Mesenchymal stem cell (in vitro differentiated cells and primary cell): ENCODE measurements around the gene RTCA.
"Not testable (repeated sequence)": the region's sequence is repeated elsewhere in the genome, so short reads cannot be mapped to it uniquely, and the experiment has no call there.

Source experiments
- DNase-seq: peaks from one replicate; pipeline ENCODE4 v3.0.0-alpha.2; 2013
- H2AFZ ChIP-seq: one replicate; pipeline ENCODE4 v1.6.1; 2013; ENCODE audit warnings: low read depth, mild to moderate bottlenecking, control low read depth, inconsistent platforms, low read length, moderate library complexity
- H2AK5ac ChIP-seq: 2 replicates; pipeline ENCODE4 v1.6.1; 2013; ENCODE audit warnings: low read length, moderate library complexity, mild to moderate bottlenecking, inconsistent platforms; ENCODE audit not compliant: severe bottlenecking
- H2BK120ac ChIP-seq: one replicate; pipeline ENCODE4 v1.6.1; 2013; ENCODE audit warnings: low read depth, mild to moderate bottlenecking, inconsistent platforms, low read length, moderate library complexity
- H2BK12ac ChIP-seq, 2 experiments: one replicate each; pipeline ENCODE4 v1.6.1; 2013; ENCODE audit warnings: inconsistent platforms in 2 of 2, low read length in 2 of 2, mild to moderate bottlenecking in 2 of 2, moderate library complexity in 2 of 2, control low read depth in 1 of 2
- H2BK15ac ChIP-seq: one replicate; pipeline ENCODE4 v1.6.1; 2013; ENCODE audit warnings: mild to moderate bottlenecking, low read depth, inconsistent platforms; ENCODE audit not compliant: poor library complexity, severe bottlenecking
- H2BK5ac ChIP-seq: 2 replicates; pipeline ENCODE4 v1.6.1; 2013; ENCODE audit warnings: low read depth, mild to moderate bottlenecking, low read length, control low read depth, inconsistent platforms; ENCODE audit not compliant: poor library complexity, severe bottlenecking
- H3K14ac ChIP-seq, 2 experiments: one replicate each; pipeline ENCODE4 v1.6.1; 2013; ENCODE audit warnings: inconsistent platforms in 2 of 2, low read length in 2 of 2, control low read depth in 1 of 2, mild to moderate bottlenecking in 1 of 2, moderate library complexity in 1 of 2
- H3K18ac ChIP-seq, 2 experiments: one replicate each; pipeline ENCODE4 v1.6.1; 2013; ENCODE audit warnings: inconsistent platforms in 2 of 2, low read length in 2 of 2, control low read depth in 1 of 2, low read depth in 1 of 2, mild to moderate bottlenecking in 1 of 2
- H3K23ac ChIP-seq, 2 experiments: one replicate each; pipeline ENCODE4 v1.6.1; 2013; ENCODE audit warnings: inconsistent platforms in 2 of 2, low read length in 2 of 2, mild to moderate bottlenecking in 2 of 2, moderate library complexity in 2 of 2, control low read depth in 1 of 2
- H3K27ac ChIP-seq: 2 replicates; pipeline ENCODE4 v1.5.1; 2013; ENCODE audit warnings: mild to moderate bottlenecking, moderate library complexity, low read length, control low read depth, inconsistent platforms; ENCODE audit not compliant: poor library complexity, severe bottlenecking
- H3K27me3 ChIP-seq, 2 experiments: 2 replicates each; pipeline versions ENCODE4 v1.6.1 to v1.7.0; 2013; ENCODE audit warnings: low read length in 2 of 2, mild to moderate bottlenecking in 2 of 2, moderate library complexity in 2 of 2, control low read depth in 1 of 2, inconsistent platforms in 1 of 2; ENCODE audit not compliant: control insufficient read depth in 1 of 2, insufficient read depth in 1 of 2
- H3K36me3 ChIP-seq, 2 experiments: 2 replicates each; pipeline versions ENCODE4 v1.6.1 to v1.7.0; 2013; ENCODE audit warnings: low read length in 2 of 2, control low read depth in 1 of 2, inconsistent platforms in 1 of 2, low read depth in 1 of 2, mild to moderate bottlenecking in 1 of 2; ENCODE audit not compliant: insufficient read depth in 2 of 2, control insufficient read depth in 1 of 2
- H3K4ac ChIP-seq, 2 experiments: one replicate each; pipeline ENCODE4 v1.6.1; 2013; ENCODE audit warnings: inconsistent platforms in 2 of 2, low read length in 2 of 2, mild to moderate bottlenecking in 2 of 2, moderate library complexity in 2 of 2, control low read depth in 1 of 2, low read depth in 1 of 2
- H3K4me1 ChIP-seq: 2 replicates; pipeline ENCODE4 v1.6.1; 2013; ENCODE audit warnings: low read depth, low read length, control low read depth; ENCODE audit not compliant: control insufficient read depth, insufficient read depth
- H3K4me2 ChIP-seq: 2 replicates; pipeline ENCODE4 v1.6.1; 2013; ENCODE audit warnings: low read length, mild to moderate bottlenecking, inconsistent platforms; ENCODE audit not compliant: poor library complexity, severe bottlenecking
- H3K4me3 ChIP-seq, 2 experiments: 2 replicates each; pipeline versions ENCODE4 v1.5.1 to v1.7.0; 2013; ENCODE audit warnings: low read length in 2 of 2, mild to moderate bottlenecking in 2 of 2, control low read depth in 1 of 2, low read depth in 1 of 2; ENCODE audit not compliant: insufficient read depth in 1 of 2
- H3K79me1 ChIP-seq: replicated peaks from 2 replicates; pipeline ENCODE4 v1.6.1; 2013; ENCODE audit warnings: mild to moderate bottlenecking, control low read depth, low read length, inconsistent platforms; ENCODE audit not compliant: poor library complexity, severe bottlenecking
- H3K9ac ChIP-seq: 2 replicates; pipeline ENCODE4 v1.7.0; 2013; ENCODE audit warnings: mild to moderate bottlenecking, low read length, moderate library complexity
- H3K9me3 ChIP-seq: 2 replicates; pipeline ENCODE4 v1.7.0; 2013; ENCODE audit warnings: mild to moderate bottlenecking, low read length; ENCODE audit not compliant: control insufficient read depth
- H4K8ac ChIP-seq: one replicate; pipeline ENCODE4 v1.6.1; 2013; ENCODE audit warnings: inconsistent platforms, mild to moderate bottlenecking, low read length, moderate library complexity
- H4K91ac ChIP-seq: one replicate; pipeline ENCODE4 v1.6.1; 2013; ENCODE audit warnings: mild to moderate bottlenecking, low read length, inconsistent platforms
- WGBS: methylation state at CpG from one replicate; pipeline ENCODE4 v1.1.7; 2013; ENCODE audit warnings: mixed read lengths; 5-methylcytosine and 5-hydroxymethylcytosine counted together

The RTCA gene

DNA sequence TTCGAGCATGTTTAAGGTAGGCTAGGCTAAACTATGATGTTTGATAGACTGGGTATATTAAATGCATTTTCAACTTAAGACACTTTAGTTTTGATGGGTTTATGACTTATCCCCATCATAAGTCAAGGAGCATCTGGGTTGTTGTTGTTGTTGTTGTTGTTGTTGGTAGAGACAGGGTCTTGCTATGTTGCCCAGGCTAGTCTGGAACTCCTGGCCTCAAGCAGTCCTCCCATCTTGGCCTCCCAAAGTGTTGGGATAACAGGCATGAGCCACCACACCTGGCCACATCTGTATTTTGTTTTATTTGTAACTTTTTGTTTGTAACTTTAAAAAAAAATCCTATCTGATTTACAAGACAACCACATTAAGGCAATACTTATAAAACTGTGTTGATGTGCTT, 33.9 kb upstream of the RTCA start:
- no peak overlapping the region for H4K91ac ChIP-seq
- H4K8ac ChIP-seq: no peak overlapping the region
- H3K4ac ChIP-seq: no peak overlapping the region
- H3K79me1 ChIP-seq: peaks cover 11% of the 10 kb centered on the region
- no peaks in the 10 kb centered on the region for H3K9me3 ChIP-seq
- H3K23ac ChIP-seq: no peak overlapping the region
- H2BK15ac ChIP-seq: no peak overlapping the region
- H3K4me1 ChIP-seq: no peaks in the 10 kb centered on the region
- H3K14ac ChIP-seq: no peak overlapping the region
- H3K4me3 ChIP-seq: no peak overlapping the region
- WGBS: 100% methylated on average over 1 of the region's 1 CpG
- no peak overlapping the region for H3K27ac ChIP-seq
- H3K4me2 ChIP-seq: no peak overlapping the region
- no peak overlapping the region for H2BK12ac ChIP-seq
- H3K27me3 ChIP-seq: no peaks in the 10 kb centered on the region
- no peak overlapping the region for H2AK5ac ChIP-seq
- no peak overlapping the region for H2BK120ac ChIP-seq
- H3K18ac ChIP-seq: no peak overlapping the region
- H2AFZ ChIP-seq: no peak overlapping the region
- no peak for DNase-seq
- H3K36me3 ChIP-seq: peaks cover 6 to 77% of the 10 kb centered on the region in 2 experiments
- no peak overlapping the region for H3K9ac ChIP-seq
- H2BK5ac ChIP-seq: no peak overlapping the region

DNA sequence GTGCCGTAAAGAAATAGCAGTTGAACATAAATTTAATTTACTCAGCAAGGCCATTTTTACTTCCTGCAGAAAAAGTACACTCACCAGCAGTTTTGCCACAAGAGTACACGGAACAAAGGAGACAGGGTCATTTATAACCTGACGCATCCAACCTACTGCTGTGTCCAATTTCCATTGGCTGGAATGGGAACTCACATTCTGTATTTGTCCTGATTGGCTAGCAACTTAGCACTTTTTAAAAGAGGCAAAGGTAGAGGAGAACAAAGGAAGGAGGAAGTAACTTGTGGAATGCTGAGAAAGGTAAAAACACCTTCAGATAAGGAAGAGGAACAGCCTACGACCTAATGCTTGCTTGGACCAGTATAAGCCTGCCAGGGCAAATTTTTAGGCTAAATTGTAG, 32.5 kb upstream of the RTCA start:
- H4K8ac ChIP-seq, H3K4me2 ChIP-seq, H3K9ac ChIP-seq, H3K14ac ChIP-seq, H3K4ac ChIP-seq, H4K91ac ChIP-seq, H2BK15ac ChIP-seq, H2BK12ac ChIP-seq, DNase-seq, H3K4me1 ChIP-seq, H3K27me3 ChIP-seq, H3K27ac ChIP-seq, H3K9me3 ChIP-seq, H2AFZ ChIP-seq, H2BK5ac ChIP-seq, H2BK120ac ChIP-seq, H3K23ac ChIP-seq, H3K18ac ChIP-seq, H3K4me3 ChIP-seq, H2AK5ac ChIP-seq: not testable (repeated sequence)
- peaks cover 13% of the 10 kb centered on the region for H3K79me1 ChIP-seq
- WGBS: over 99% methylated on average over 4 of the region's 4 CpGs
- H3K36me3 ChIP-seq: peaks cover 7 to 79% of the 10 kb centered on the region in 2 experiments

DNA sequence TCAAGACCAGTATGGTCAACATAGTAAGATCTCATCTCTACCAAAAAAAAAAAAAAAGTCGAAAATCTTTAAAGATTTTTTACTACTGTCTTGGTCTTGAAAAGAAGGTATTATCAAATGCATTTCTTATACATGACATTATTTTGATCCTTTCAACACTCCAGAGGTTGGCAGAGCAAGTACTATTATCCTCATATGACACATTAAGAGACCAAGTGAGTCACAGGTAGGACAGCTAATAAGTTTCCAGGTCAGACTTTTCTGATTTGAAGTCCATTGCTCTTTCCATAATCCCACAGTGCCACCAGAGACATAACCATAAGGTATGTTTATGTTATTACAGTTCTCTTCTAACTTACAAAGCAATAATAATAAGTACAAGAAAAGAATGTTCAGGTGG, 31.6 kb upstream of the RTCA start:
- no peak overlapping the region for H2BK12ac ChIP-seq
- H4K91ac ChIP-seq: no peak overlapping the region
- H2BK120ac ChIP-seq: no peak overlapping the region
- no peak overlapping the region for H3K4me2 ChIP-seq
- H3K9ac ChIP-seq: no peak overlapping the region
- H2BK15ac ChIP-seq: no peak overlapping the region
- H3K4me3 ChIP-seq: no peak overlapping the region
- no CpG with 5 or more reads among the region's 1 CpG for WGBS
- H3K4ac ChIP-seq: no peak overlapping the region
- H3K9me3 ChIP-seq: no peaks in the 10 kb centered on the region
- no peak for DNase-seq
- H2BK5ac ChIP-seq: no peak overlapping the region
- no peak overlapping the region for H3K23ac ChIP-seq
- H3K14ac ChIP-seq: no peak overlapping the region
- peaks cover 15% of the 10 kb centered on the region for H3K79me1 ChIP-seq
- H2AFZ ChIP-seq: no peak overlapping the region
- no peak overlapping the region for H3K27ac ChIP-seq
- H3K4me1 ChIP-seq: no peaks in the 10 kb centered on the region
- no peak overlapping the region for H2AK5ac ChIP-seq
- no peak overlapping the region for H4K8ac ChIP-seq
- no peaks in the 10 kb centered on the region for H3K27me3 ChIP-seq
- H3K18ac ChIP-seq: no peak overlapping the region
- H3K36me3 ChIP-seq: peaks cover 9 to 82% of the 10 kb centered on the region in 2 experiments

DNA sequence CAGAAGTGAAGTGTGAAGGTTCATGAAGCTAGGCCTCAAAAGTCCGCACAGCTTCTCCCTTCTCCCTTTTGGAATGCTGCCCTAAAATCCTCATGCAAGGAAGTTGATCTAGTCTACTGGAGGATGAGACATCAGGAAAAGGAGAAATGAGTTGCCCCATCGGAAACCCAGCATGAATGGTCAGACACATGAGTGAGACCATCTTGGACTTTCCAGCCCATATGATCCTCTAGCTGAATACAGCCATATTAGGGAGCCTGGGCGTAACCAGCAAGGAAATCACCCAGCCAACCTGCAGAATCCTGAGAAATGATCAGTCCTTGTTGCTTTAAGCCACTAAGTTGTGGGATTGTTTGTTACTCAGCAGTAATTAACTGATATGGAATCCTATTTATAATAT, 28.9 kb upstream of the RTCA start:
- Histone ChIP-seq H2AFZ (no peak overlapping the region), H3K4ac (no peak overlapping the region), H3K9ac (no peak overlapping the region), H3K79me1 (peaks cover 19% of the 10 kb centered on the region), H3K36me3 (peaks cover 15 to 64% of the 10 kb centered on the region in 2 experiments), H3K4me3 (no peak overlapping the region), H2BK15ac (no peak overlapping the region), H3K27me3 (no peaks in the 10 kb centered on the region), H3K14ac (no peak overlapping the region), H3K4me2 (no peak overlapping the region), H2BK12ac (no peak overlapping the region), H4K91ac (no peak overlapping the region), H3K18ac (no peak overlapping the region), H2AK5ac (no peak overlapping the region), H3K9me3 (no peaks in the 10 kb centered on the region), H2BK120ac (no peak overlapping the region), H3K23ac (no peak overlapping the region), H4K8ac (no peak overlapping the region), H3K4me1 (no peaks in the 10 kb centered on the region), H2BK5ac (no peak overlapping the region), H3K27ac (no peak overlapping the region)
- 100% methylated on average over 2 of the region's 3 CpGs for WGBS
- no peak for DNase-seq
